ENCODE results near the gene RAB28.

RAB28 gene

DNA sequence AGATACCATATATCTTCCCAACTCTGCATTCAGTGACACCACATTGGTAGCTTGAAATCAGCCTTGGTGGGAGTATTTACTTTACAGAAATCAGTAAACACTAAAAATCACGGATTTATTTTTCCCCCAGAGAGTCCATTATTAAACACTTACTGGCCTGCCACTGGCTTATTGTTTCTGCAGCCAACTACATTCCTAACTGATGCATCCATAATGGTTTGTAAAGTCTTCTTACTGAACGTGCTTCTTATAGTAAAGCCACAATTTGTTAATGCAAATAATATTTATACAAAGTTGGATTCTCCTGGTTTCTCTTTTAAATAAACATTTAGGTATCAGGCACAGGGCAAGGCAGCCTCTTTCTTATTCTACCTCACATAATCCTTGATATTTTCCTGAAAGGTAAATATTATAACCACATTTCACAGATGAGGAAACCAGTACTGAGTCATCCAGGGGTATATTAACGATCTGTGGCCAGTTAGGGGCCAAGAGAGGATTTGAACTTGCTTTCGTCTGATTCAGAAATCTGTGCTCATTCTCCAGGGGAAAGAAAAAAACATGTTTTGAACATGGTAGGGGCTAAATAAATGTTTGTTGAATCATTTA is 136.5 kb downstream of the RAB28 start:
- H3K4me1 ChIP-seq (ENCODE audit: insufficient read depth, low read length, severe bottlenecking), result no peaks in the 10 kb centered on the region
- H3F3A ChIP-seq (ENCODE audit: insufficient read depth, low read length), result no peaks in the 10 kb centered on the region
- no peak overlapping the region for H2AFZ ChIP-seq (ENCODE audit: low read length)
- H3K79me2 ChIP-seq (ENCODE audit: insufficient read depth, low read length), result no peaks in the 10 kb centered on the region
- no peak overlapping the region for H3K27ac ChIP-seq (ENCODE audit: low read depth, low read length, poor library complexity, severe bottlenecking)
- H3K9ac ChIP-seq (ENCODE audit: low read length), result no peak overlapping the region
- H3K4me2 ChIP-seq (ENCODE audit: low read length), result no peak overlapping the region
- H3K9me3 ChIP-seq (ENCODE audit: low read length), result no peaks in the 10 kb centered on the region
- H4K20me1 ChIP-seq (ENCODE audit: insufficient read depth, low read length), result no peaks in the 10 kb centered on the region
- H3K4me3 ChIP-seq (ENCODE audit: low read depth, low read length, poor library complexity, severe bottlenecking), result no peak overlapping the region
- no peaks in the 10 kb centered on the region for H3K9me2 ChIP-seq (ENCODE audit: low read depth, low read length)
- TF ChIP-seq, protein P1, sequence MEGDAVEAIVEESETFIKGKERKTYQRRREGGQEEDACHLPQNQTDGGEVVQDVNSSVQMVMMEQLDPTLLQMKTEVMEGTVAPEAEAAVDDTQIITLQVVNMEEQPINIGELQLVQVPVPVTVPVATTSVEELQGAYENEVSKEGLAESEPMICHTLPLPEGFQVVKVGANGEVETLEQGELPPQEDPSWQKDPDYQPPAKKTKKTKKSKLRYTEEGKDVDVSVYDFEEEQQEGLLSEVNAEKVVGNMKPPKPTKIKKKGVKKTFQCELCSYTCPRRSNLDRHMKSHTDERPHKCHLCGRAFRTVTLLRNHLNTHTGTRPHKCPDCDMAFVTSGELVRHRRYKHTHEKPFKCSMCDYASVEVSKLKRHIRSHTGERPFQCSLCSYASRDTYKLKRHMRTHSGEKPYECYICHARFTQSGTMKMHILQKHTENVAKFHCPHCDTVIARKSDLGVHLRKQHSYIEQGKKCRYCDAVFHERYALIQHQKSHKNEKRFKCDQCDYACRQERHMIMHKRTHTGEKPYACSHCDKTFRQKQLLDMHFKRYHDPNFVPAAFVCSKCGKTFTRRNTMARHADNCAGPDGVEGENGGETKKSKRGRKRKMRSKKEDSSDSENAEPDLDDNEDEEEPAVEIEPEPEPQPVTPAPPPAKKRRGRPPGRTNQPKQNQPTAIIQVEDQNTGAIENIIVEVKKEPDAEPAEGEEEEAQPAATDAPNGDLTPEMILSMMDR (IDR thresholded peaks at IDR 0.05; ENCODE audit: low read length), result no peak
- no peak for TF ChIP-seq EZH2 (IDR thresholded peaks at IDR 0.05; ENCODE audit: borderline replicate concordance, low read length)
- no peaks in the 10 kb centered on the region for H3K36me3 ChIP-seq (ENCODE audit: insufficient read depth, low read length)
- no peaks in the 10 kb centered on the region for H3K27me3 ChIP-seq (ENCODE audit: insufficient read depth, low read length)

DNA sequence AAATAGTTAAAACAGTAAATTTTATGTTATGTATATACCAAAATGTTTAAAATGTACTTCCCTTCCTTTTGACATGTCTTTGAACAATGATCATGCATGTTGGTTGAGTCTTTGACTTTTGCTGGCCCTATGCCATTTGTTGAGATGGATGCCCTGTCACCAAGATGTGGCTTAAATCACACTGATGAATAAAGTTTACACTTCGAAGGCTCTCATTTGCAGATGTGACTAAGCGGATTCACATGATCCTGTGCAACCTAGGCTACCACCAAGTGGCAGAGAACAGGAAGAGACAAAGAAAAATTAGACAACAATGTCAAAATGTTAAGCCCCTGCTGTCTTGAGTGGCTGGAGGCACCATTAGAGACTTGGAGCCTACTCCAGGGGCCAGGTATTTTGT is 139.9 kb downstream of the RAB28 start:
- H4K20me1 ChIP-seq (ENCODE audit: insufficient read depth, low read length), result no peaks in the 10 kb centered on the region
- H3K4me3 ChIP-seq (ENCODE audit: low read depth, low read length, poor library complexity, severe bottlenecking), result no peak overlapping the region
- no peaks in the 10 kb centered on the region for H3K27me3 ChIP-seq (ENCODE audit: insufficient read depth, low read length)
- H3K9me2 ChIP-seq (ENCODE audit: low read depth, low read length), result no peaks in the 10 kb centered on the region
- H3K36me3 ChIP-seq (ENCODE audit: insufficient read depth, low read length), result no peaks in the 10 kb centered on the region
- H3K9ac ChIP-seq (ENCODE audit: low read length), result no peak overlapping the region
- H3K4me1 ChIP-seq (ENCODE audit: insufficient read depth, low read length, severe bottlenecking), result no peaks in the 10 kb centered on the region
- H2AFZ ChIP-seq (ENCODE audit: low read length), result no peak overlapping the region
- no peak overlapping the region for H3K27ac ChIP-seq (ENCODE audit: low read depth, low read length, poor library complexity, severe bottlenecking)
- no peaks in the 10 kb centered on the region for H3K79me2 ChIP-seq (ENCODE audit: insufficient read depth, low read length)
- TF ChIP-seq, protein P1 (IDR thresholded peaks at IDR 0.05; ENCODE audit: low read length), result no peak
- TF ChIP-seq EZH2 (IDR thresholded peaks at IDR 0.05; ENCODE audit: borderline replicate concordance, low read length), result no peak
- H3K4me2 ChIP-seq (ENCODE audit: low read length), result no peak overlapping the region
- no peaks in the 10 kb centered on the region for H3F3A ChIP-seq (ENCODE audit: insufficient read depth, low read length)
- no peaks in the 10 kb centered on the region for H3K9me3 ChIP-seq (ENCODE audit: low read length)

DNA sequence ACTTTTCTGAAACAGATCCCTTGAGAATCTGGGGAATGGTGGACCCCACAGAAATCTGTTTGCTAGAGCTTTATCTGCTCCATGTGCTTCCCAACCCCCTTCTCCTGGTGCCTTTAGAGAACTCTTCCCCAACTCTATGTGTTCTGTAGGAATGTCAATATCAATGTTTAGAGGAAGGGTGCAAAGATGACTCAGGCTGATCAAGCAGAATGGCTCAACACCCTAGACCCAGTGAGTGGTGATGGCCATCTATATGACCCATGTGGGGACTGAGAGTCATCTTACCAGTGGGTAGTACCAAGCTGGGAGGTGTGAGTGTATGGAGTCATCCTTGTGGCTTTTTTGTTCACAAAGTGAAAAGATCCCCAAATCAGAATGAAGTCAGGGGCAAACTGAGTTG is 143.5 kb downstream of the RAB28 start:
- no peaks in the 10 kb centered on the region for H3F3A ChIP-seq (ENCODE audit: insufficient read depth, low read length)
- no peaks in the 10 kb centered on the region for H3K27me3 ChIP-seq (ENCODE audit: insufficient read depth, low read length)
- no peak for TF ChIP-seq EZH2 (IDR thresholded peaks at IDR 0.05; ENCODE audit: borderline replicate concordance, low read length)
- TF ChIP-seq, protein P1 (IDR thresholded peaks at IDR 0.05; ENCODE audit: low read length), result no peak
- H3K4me3 ChIP-seq (ENCODE audit: low read depth, low read length, poor library complexity, severe bottlenecking), result no peak overlapping the region
- H3K79me2 ChIP-seq (ENCODE audit: insufficient read depth, low read length), result no peaks in the 10 kb centered on the region
- no peak overlapping the region for H2AFZ ChIP-seq (ENCODE audit: low read length)
- H3K4me2 ChIP-seq (ENCODE audit: low read length), result no peak overlapping the region
- no peaks in the 10 kb centered on the region for H3K4me1 ChIP-seq (ENCODE audit: insufficient read depth, low read length, severe bottlenecking)
- no peaks in the 10 kb centered on the region for H3K36me3 ChIP-seq (ENCODE audit: insufficient read depth, low read length)
- no peak overlapping the region for H3K9ac ChIP-seq (ENCODE audit: low read length)
- no peaks in the 10 kb centered on the region for H3K9me3 ChIP-seq (ENCODE audit: low read length)
- no peak overlapping the region for H3K27ac ChIP-seq (ENCODE audit: low read depth, low read length, poor library complexity, severe bottlenecking)
- no peaks in the 10 kb centered on the region for H3K9me2 ChIP-seq (ENCODE audit: low read depth, low read length)
- no peaks in the 10 kb centered on the region for H4K20me1 ChIP-seq (ENCODE audit: insufficient read depth, low read length)
